Upper lobe of left lung (tissue), 4 donors: Measurements from ENCODE around the gene OSBPL5.

ENCODE experiments used
- CTCF ChIP-seq, 6 experiments: fragments of 450-650 bp in 4 of 6; fragments of 200-600 bp in 2 of 6; sonication (generic) in 2 of 6; IDR thresholded peaks; one replicate each; pipeline ENCODE4 v1.5.1; 2016 to 2019; ENCODE audit warnings: antibody characterized with exemption in 6 of 6
- EP300 ChIP-seq, 4 donors: sonication (generic); formaldehyde crosslinking; IDR thresholded peaks; one replicate each; pipeline ENCODE4 v1.5.1; 2017; ENCODE audit warnings: antibody characterized with exemption in 4 of 4, control low read depth in 2 of 4
- POLR2A ChIP-seq, 4 donors: fragments of 450-650 bp; IDR thresholded peaks; one replicate each; pipeline ENCODE4 v1.5.1; 2016 to 2017; ENCODE audit warnings: antibody characterized with exemption in 4 of 4, mild to moderate bottlenecking in 2 of 4
- POLR2AphosphoS5 ChIP-seq, 2 donors: sonication (generic); formaldehyde crosslinking; IDR thresholded peaks; one replicate each; pipeline ENCODE4 v1.5.1; 2017; ENCODE audit warnings: antibody characterized with exemption in 2 of 2

DNA sequence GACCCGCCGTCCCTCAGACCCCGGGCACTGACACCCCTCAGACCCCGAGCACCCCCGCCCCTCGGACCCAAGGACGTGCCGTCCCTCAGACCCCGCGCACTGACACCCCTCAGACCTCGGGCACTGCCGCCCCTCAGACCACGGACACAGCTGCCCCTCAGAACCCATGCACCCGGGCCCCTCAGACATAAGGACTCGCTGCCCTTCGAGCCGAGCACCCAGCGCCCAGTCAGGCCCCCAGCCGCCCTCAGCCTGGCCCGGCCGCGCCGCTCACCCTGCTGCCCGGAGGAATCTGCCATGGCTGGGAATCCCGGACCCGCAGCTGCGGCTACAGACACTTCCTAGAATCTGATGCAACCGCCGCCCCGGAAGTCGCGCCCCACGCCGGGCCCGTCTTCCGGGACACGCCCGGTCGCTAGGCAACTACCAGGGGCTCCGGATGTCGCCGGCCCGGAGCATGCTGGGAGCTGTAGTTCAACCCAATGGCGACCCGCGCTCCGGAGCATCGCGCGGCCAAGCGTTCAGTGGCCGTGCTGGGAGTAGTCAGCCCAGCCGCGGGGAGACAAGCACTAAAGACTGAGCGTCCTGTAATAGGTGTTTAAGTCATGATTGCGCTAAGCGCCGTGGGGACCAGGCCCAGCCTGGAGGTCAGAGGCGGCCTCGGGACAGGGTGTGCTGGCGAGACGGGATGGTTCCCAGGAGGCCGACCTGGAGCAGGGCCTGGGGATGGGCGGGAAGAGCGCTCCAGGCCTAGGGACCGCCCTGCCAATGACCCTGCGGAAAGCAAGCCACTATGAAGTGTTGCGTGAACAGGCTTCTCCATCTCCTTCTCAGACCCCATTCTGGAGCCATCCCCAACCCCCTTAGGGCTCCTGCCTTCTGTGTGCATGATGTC, 107.8 kb downstream of the OSBPL5 start, which contains the start of gene CARS1:
- TF ChIP-seq POLR2AphosphoS5 (IDR thresholded peaks at IDR 0.05): peak; percentile 86 to 95
- peak in 2 of 6 experiments; percentile 29 to 30 for TF ChIP-seq CTCF (IDR thresholded peaks at IDR 0.05)
- TF ChIP-seq POLR2A (IDR thresholded peaks at IDR 0.05): peak in 3 of 4 donors; percentile 35 to 73 (median 70)
- peak in 3 of 4 donors; percentile 26 to 71 (median 51) for TF ChIP-seq EP300 (IDR thresholded peaks at IDR 0.05)
